Epithelial cell of proximal tubule (primary cell): ENCODE results near the gene H2AZ2. TPM values are rescaled to one million over a fixed set of nuclear protein-coding genes. Genes with fewer than 3 reads are reported as not detected.
"Not testable (repeated sequence)": the region's sequence is repeated elsewhere in the genome, so short reads cannot be mapped to it uniquely, and the experiment has no call there.

Experiments
- DNase-seq: peaks from one replicate; pipeline ENCODE4 v3.0.0-alpha.2; 2011; ENCODE audit warnings: low read depth
- H3K4me3 ChIP-seq: 2 replicates; pipeline ENCODE4 v1.5.1; 2011; ENCODE audit warnings: low read depth, mild to moderate bottlenecking, low read length
- CTCF ChIP-seq: conservative IDR thresholded peaks from 2 replicates; pipeline ENCODE4 v1.5.1; 2012; ENCODE audit warnings: low read depth, mild to moderate bottlenecking, low read length
- total RNA-seq: library from RNA; depleted of rRNA; stranded (reverse); fragments of >200 nt; gene quantifications from 2 replicates; pipeline ENCODE4 v1.2.3, GENCODE V29; 2015

H2AZ2 gene
- total RNA-seq, 1 donor from 2014 or later, result 208 TPM

GRCh38 chr7:44808914-44809393 lies 38.9 kb downstream of the H2AZ2 start:
- DNase-seq, result no peak
- TF ChIP-seq CTCF, result no peak
- no peak overlapping the region for H3K4me3 ChIP-seq

- DNase-seq, result no peak
- no peak overlapping the region for H3K4me3 ChIP-seq
- TF ChIP-seq CTCF, result no peak
Observed at GRCh38 chr7:44805950-44806349, 41.9 kb downstream of the H2AZ2 start.

- H3K4me3 ChIP-seq, DNase-seq: not testable (repeated sequence)
Observed at GRCh38 chr7:44803828-44804519, 43.9 kb downstream of the H2AZ2 start.

- DNase-seq, result no peak
- no peak for TF ChIP-seq CTCF
- H3K4me3 ChIP-seq, result no peak overlapping the region
Observed at GRCh38 chr7:44802418-44803025, 45.4 kb downstream of the H2AZ2 start.

GRCh38 chr7:44801890-44802289 lies 46.0 kb downstream of the H2AZ2 start:
- no peak overlapping the region for H3K4me3 ChIP-seq
- TF ChIP-seq CTCF, result no peak
- no peak for DNase-seq

GRCh38 chr7:44799939-44800338 lies 47.9 kb downstream of the H2AZ2 start:
- no peak for TF ChIP-seq CTCF
- no peak overlapping the region for H3K4me3 ChIP-seq
- DNase-seq, result no peak

GRCh38 chr7:44798649-44799305 lies 49.1 kb downstream of the H2AZ2 start:
- TF ChIP-seq CTCF, result no peak
- no peak for DNase-seq
- peak overlapping the region; percentile 96 for H3K4me3 ChIP-seq
